PFSK-1 (cell line): ENCODE measurements around the gene SFI1.

Experiments used
- FOXP2 ChIP-seq: optimal IDR thresholded peaks from 2 replicates; pipeline ENCODE3; 2011; ENCODE audit warnings: borderline replicate concordance, control low read depth, inconsistent platforms; ENCODE audit not compliant: insufficient read depth; ENCODE audit errors: extremely low read length, extremely low read depth
- POLR2AphosphoS5 ChIP-seq: IDR thresholded peaks from 2 replicates; pipeline ENCODE4 v1.6.1; 2012; ENCODE audit warnings: low read depth, mild to moderate bottlenecking, control low read depth, low read length, moderate library complexity
- REST ChIP-seq, 2 experiments: IDR thresholded peaks; 2 replicates each; pipeline versions ENCODE4 v1.6.1 to v1.8.0; 2011 to 2012; ENCODE audit warnings: low read depth in 2 of 2, low read length in 2 of 2, control low read depth in 1 of 2, inconsistent platforms in 1 of 2, mild to moderate bottlenecking in 1 of 2, moderate library complexity in 1 of 2; ENCODE audit not compliant: insufficient read depth in 1 of 2
- SIN3A ChIP-seq: IDR thresholded peaks from 2 replicates; pipeline ENCODE4 v1.6.1; 2012; ENCODE audit warnings: mild to moderate bottlenecking, low read length, moderate library complexity, borderline replicate concordance; ENCODE audit not compliant: insufficient read depth
- TAF1 ChIP-seq: IDR thresholded peaks from 2 replicates; pipeline ENCODE4 v1.6.1; 2012; ENCODE audit warnings: low read length, control low read depth, borderline replicate concordance; ENCODE audit not compliant: insufficient read depth

DNA sequence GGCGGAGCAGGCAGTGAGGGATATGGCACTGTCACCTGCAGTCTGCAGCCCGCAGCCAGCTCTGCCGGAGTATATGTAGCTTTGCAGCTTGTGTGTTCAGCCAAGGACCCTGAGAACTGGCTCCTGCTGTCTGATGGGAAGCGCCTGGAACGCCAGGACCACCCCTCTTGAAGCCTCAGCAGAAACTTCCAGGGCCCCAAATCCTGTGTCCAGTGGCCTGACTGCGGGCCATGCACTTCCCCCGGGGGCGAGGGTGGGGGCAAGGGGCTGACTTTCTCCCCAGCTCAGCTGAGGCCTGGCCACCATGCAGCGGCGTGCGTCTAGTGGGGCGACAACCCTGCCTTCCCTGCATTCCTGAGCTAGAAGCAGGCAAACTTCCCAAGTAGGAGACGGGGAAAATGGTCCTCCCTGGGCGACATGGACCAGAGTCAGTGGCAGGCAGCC lies 133.4 kb downstream of the SFI1 start:
- TF ChIP-seq TAF1: no peak
- no peak for TF ChIP-seq POLR2AphosphoS5
- TF ChIP-seq REST (IDR thresholded peaks at IDR 0.05; ENCODE audit: insufficient read depth in 1 of 2, low read depth in 2 of 2, low read length in 2 of 2): no peak
- no peak for TF ChIP-seq SIN3A
- no peak for TF ChIP-seq FOXP2
